Astrocyte (in vitro differentiated cells and primary cell): ENCODE data around the gene GALNT2. TPM values are rescaled to one million over a fixed set of nuclear protein-coding genes. Genes with fewer than 3 reads are reported as not detected.

Experiments
- DNase-seq: peaks from one replicate; pipeline ENCODE4 v3.0.0-alpha.2; 2010; ENCODE audit warnings: low read depth
- FAIRE-seq: peaks from 2 replicates; lab custom pipeline; 2011; peaks lifted over from hg19 to GRCh38; lab: Jason Lieb, UNC
- H2AFZ ChIP-seq: 2 replicates; pipeline ENCODE4 v1.6.0; 2012; ENCODE audit warnings: low read depth, low read length, inconsistent platforms
- H3K27ac ChIP-seq: 2 replicates; pipeline ENCODE4 v1.5.1; 2011; ENCODE audit warnings: low read depth, low read length, inconsistent platforms
- H3K27me3 ChIP-seq: 2 replicates; pipeline ENCODE4 v1.6.0; 2011; ENCODE audit warnings: low read length, inconsistent platforms; ENCODE audit not compliant: insufficient read depth
- H3K36me3 ChIP-seq: 2 replicates; pipeline ENCODE4 v1.5.1; 2011; ENCODE audit warnings: low read length, inconsistent platforms; ENCODE audit not compliant: insufficient read depth
- H3K4me1 ChIP-seq: 2 replicates; pipeline ENCODE4 v1.5.1; 2011; ENCODE audit warnings: low read length, inconsistent platforms; ENCODE audit not compliant: insufficient read depth
- H3K4me2 ChIP-seq: 2 replicates; pipeline ENCODE4 v1.6.0; 2012; ENCODE audit warnings: low read length, inconsistent platforms
- H3K4me3 ChIP-seq: 2 replicates; pipeline ENCODE4 v1.5.1; 2011; ENCODE audit warnings: low read depth, mild to moderate bottlenecking, low read length, inconsistent platforms; ENCODE audit not compliant: insufficient read depth
- H3K79me2 ChIP-seq: 2 replicates; pipeline ENCODE4 v1.6.0; 2012; ENCODE audit warnings: mild to moderate bottlenecking, low read length, inconsistent platforms; ENCODE audit not compliant: insufficient read depth
- H3K9ac ChIP-seq: 2 replicates; pipeline ENCODE4 v1.6.0; 2012; ENCODE audit warnings: mild to moderate bottlenecking, low read length, inconsistent platforms
- H3K9me3 ChIP-seq: 2 replicates; pipeline ENCODE4 v1.5.1; 2012; ENCODE audit warnings: low read depth, mild to moderate bottlenecking, low read length, inconsistent platforms; ENCODE audit not compliant: insufficient read depth
- H4K20me1 ChIP-seq: 2 replicates; pipeline ENCODE4 v1.6.0; 2012; ENCODE audit warnings: low read length, inconsistent platforms; ENCODE audit not compliant: insufficient read depth
- H3K27ac Mint-ChIP-seq: one replicate; pipeline ENCODE4 v1.8.0; 2021; ENCODE audit warnings: mild to moderate bottlenecking, mixed read lengths; ENCODE audit not compliant: unreplicated experiment
- H3K27me3 Mint-ChIP-seq: one replicate; pipeline ENCODE4 v1.8.0; 2021; ENCODE audit warnings: low read depth, mixed read lengths; ENCODE audit not compliant: unreplicated experiment
- H3K36me3 Mint-ChIP-seq: one replicate; pipeline ENCODE4 v1.8.0; 2021; ENCODE audit warnings: low read depth, mixed read lengths; ENCODE audit not compliant: unreplicated experiment
- H3K4me1 Mint-ChIP-seq: one replicate; pipeline ENCODE4 v1.8.0; 2021; ENCODE audit warnings: low read depth, mixed read lengths; ENCODE audit not compliant: unreplicated experiment
- H3K4me3 Mint-ChIP-seq: one replicate; pipeline ENCODE4 v1.8.0; 2021; ENCODE audit warnings: mild to moderate bottlenecking, moderate library complexity, mixed read lengths; ENCODE audit not compliant: unreplicated experiment
- H3K9me3 Mint-ChIP-seq: one replicate; pipeline ENCODE4 v1.8.0; 2021; ENCODE audit warnings: mild to moderate bottlenecking, mixed read lengths; ENCODE audit not compliant: unreplicated experiment
- EZH2 ChIP-seq: IDR thresholded peaks from 2 replicates; pipeline ENCODE4 v1.6.1; 2012; ENCODE audit warnings: mild to moderate bottlenecking, low read length, inconsistent platforms; ENCODE audit not compliant: insufficient read depth
- total RNA-seq: library from RNA; stranded (reverse); gene quantifications from 2 replicates; pipeline ENCODE4 v1.2.1, GENCODE V29; 2021
- TF ChIP-seq, protein P1 (sequence below): IDR thresholded peaks from 2 replicates; pipeline ENCODE4 v1.5.1; 2011; ENCODE audit warnings: low read depth, mild to moderate bottlenecking, inconsistent platforms, low read length, moderate library complexity; ENCODE audit not compliant: insufficient read depth

Gene GALNT2
- total RNA-seq, 1 donor from 2014 or later: 507 TPM

DNA sequence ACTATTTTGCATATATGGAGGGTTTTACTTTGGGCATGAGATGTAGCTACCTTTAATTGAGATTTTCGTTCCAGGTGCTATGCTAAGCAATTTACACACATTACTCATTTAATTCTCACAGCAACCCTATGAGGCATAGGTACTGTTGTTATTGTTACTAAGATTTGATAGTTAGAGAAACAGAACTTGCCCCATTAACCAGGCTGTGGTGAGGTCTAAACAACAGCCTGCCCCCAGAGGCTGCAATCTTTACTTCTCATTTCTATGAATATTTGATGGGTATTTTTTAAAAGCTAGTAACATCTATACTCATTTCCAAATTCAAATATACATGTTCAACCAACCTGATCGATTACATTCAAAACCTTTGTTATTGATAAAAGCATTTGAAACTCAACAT is 155.6 kb downstream of the GALNT2 start:
- Histone ChIP-seq H4K20me1 (peaks cover 70% of the 10 kb centered on the region), H3K4me2 (no peak overlapping the region), H3K27ac (no peak overlapping the region), H3K9me3 (no peaks in the 10 kb centered on the region), H2AFZ (no peak overlapping the region), H3K9ac (no peak overlapping the region), H3K4me1 (no peaks in the 10 kb centered on the region), H3K36me3 (no peaks in the 10 kb centered on the region), H3K79me2 (peaks cover 58% of the 10 kb centered on the region), H3K27me3 (no peaks in the 10 kb centered on the region), H3K4me3 (no peak overlapping the region)
- Mint-ChIP-seq H3K27me3 (no peaks in the 10 kb centered on the region), H3K36me3 (peaks cover 12% of the 10 kb centered on the region), H3K9me3 (no peaks in the 10 kb centered on the region), H3K4me1 (peaks cover 26% of the 10 kb centered on the region), H3K27ac (no peak overlapping the region), H3K4me3 (no peak overlapping the region)
- DNase-seq (no peak), FAIRE-seq (no peak)
- TF ChIP-seq, protein P1, sequence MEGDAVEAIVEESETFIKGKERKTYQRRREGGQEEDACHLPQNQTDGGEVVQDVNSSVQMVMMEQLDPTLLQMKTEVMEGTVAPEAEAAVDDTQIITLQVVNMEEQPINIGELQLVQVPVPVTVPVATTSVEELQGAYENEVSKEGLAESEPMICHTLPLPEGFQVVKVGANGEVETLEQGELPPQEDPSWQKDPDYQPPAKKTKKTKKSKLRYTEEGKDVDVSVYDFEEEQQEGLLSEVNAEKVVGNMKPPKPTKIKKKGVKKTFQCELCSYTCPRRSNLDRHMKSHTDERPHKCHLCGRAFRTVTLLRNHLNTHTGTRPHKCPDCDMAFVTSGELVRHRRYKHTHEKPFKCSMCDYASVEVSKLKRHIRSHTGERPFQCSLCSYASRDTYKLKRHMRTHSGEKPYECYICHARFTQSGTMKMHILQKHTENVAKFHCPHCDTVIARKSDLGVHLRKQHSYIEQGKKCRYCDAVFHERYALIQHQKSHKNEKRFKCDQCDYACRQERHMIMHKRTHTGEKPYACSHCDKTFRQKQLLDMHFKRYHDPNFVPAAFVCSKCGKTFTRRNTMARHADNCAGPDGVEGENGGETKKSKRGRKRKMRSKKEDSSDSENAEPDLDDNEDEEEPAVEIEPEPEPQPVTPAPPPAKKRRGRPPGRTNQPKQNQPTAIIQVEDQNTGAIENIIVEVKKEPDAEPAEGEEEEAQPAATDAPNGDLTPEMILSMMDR: no peak
- TF ChIP-seq EZH2: no peak

DNA sequence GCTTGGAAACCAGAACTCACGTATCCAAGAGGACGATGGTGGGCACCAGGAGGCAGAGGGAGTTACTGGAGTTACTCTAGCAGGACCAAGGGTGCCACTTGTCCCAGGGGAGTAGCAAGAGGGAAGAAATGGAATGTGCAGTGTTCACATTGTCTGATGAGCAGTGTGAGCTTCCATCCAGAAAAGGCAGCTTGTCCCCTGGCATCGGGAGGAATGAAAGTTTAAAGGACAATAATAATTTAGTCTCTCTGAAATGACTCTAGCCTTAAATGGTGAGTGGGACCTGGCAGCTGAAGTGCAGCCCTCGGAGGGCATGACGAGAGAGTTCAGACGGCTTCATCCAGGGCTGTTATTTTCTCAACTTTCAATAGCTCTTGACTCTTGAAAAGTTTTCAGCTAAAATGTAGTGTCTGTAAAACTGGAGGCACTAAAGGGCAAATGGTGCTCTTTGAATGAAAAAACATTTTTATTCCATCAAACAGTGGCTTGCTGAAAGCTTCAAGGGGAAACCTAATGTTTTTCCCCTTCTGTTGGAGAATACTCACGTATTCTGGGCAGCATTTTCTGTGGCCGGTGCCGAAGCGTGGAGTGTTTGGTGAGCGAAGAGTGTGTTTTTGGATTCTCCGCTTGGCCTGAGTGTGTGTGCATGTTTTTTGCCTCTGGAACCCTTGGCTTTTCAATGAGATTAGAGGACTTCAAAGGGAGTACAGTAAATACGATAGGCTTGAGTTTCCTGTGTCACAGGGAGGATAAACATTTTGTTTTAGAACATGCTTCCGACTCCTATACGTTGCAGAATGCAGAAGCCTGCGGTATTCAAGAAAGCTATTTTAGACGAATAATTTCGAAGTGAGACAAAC is 157.3 kb downstream of the GALNT2 start:
- Mint-ChIP-seq H3K4me3 (no peak overlapping the region), H3K27ac (no peak overlapping the region), H3K36me3 (peaks cover 8% of the 10 kb centered on the region), H3K9me3 (no peaks in the 10 kb centered on the region), H3K27me3 (no peaks in the 10 kb centered on the region), H3K4me1 (peaks cover 24% of the 10 kb centered on the region)
- Histone ChIP-seq H3K9ac (no peak overlapping the region), H3K4me2 (peak overlapping the region; percentile 22), H3K4me3 (no peak overlapping the region), H3K36me3 (no peaks in the 10 kb centered on the region), H4K20me1 (peaks cover 58% of the 10 kb centered on the region), H2AFZ (no peak overlapping the region), H3K9me3 (no peaks in the 10 kb centered on the region), H3K27me3 (no peaks in the 10 kb centered on the region), H3K79me2 (peaks cover 48% of the 10 kb centered on the region), H3K27ac (no peak overlapping the region), H3K4me1 (no peaks in the 10 kb centered on the region)
- DNase-seq (no peak), FAIRE-seq (no peak)
- TF ChIP-seq, protein P1: no peak
- no peak for TF ChIP-seq EZH2
